ENCODE data around the gene ABCC4.

Gene ABCC4

GRCh38 chr13:95301183-95301967, at the start of gene ABCC4:
Gene ABCC4, minus strand, starts transcription at chr13:95301451. Its CDS starts 137 bp downstream, at chr13:95301314.
- peak; percentile 36 for DNase-seq (ENCODE audit: low read depth)

- DNase-seq (ENCODE audit: low read depth) = no peak
Measured at GRCh38 chr13:95349267-95349666, 48.0 kb upstream of the ABCC4 start.

- DNase-seq (ENCODE audit: low read depth) = no peak
Measured at GRCh38 chr13:95343944-95344343, 42.7 kb upstream of the ABCC4 start.

- DNase-seq (ENCODE audit: low read depth) = no peak
Measured at GRCh38 chr13:95341441-95341840, 40.2 kb upstream of the ABCC4 start.

GRCh38 chr13:95338905-95339304, 37.7 kb upstream of the ABCC4 start:
- no peak for DNase-seq (ENCODE audit: low read depth)

GRCh38 chr13:95337597-95337996, 36.3 kb upstream of the ABCC4 start:
- no peak for DNase-seq (ENCODE audit: low read depth)

GRCh38 chr13:95335667-95336066, 34.4 kb upstream of the ABCC4 start:
- DNase-seq (ENCODE audit: low read depth) = no peak

- DNase-seq (ENCODE audit: low read depth) = no peak
Measured at GRCh38 chr13:95328386-95328785, 27.1 kb upstream of the ABCC4 start.

GRCh38 chr13:95327190-95327589, 25.9 kb upstream of the ABCC4 start:
- no peak for DNase-seq (ENCODE audit: low read depth)

GRCh38 chr13:95326695-95327094, 25.4 kb upstream of the ABCC4 start:
- DNase-seq (ENCODE audit: low read depth) = no peak

- DNase-seq (ENCODE audit: low read depth) = no peak
Measured at GRCh38 chr13:95325485-95325884, 24.2 kb upstream of the ABCC4 start.

GRCh38 chr13:95323930-95324662, 22.8 kb upstream of the ABCC4 start:
- DNase-seq (ENCODE audit: low read depth) = no peak

GRCh38 chr13:95319551-95320274, 18.5 kb upstream of the ABCC4 start:
- DNase-seq (ENCODE audit: low read depth) = no peak

- no peak for DNase-seq (ENCODE audit: low read depth)
Measured at GRCh38 chr13:95317039-95317989, 16.1 kb upstream of the ABCC4 start.

- no peak for DNase-seq (ENCODE audit: low read depth)
Measured at GRCh38 chr13:95315752-95316151, 14.5 kb upstream of the ABCC4 start.

- DNase-seq (ENCODE audit: low read depth) = no peak
Measured at GRCh38 chr13:95307507-95307906, 6.3 kb upstream of the ABCC4 start.

- DNase-seq (ENCODE audit: low read depth) = no peak
Measured at GRCh38 chr13:95304453-95304852, 3.2 kb upstream of the ABCC4 start.

GRCh38 chr13:95301968-95302393, 730 bp upstream of the ABCC4 start:
- DNase-seq (ENCODE audit: low read depth) = peak; percentile 6

- DNase-seq (ENCODE audit: low read depth) = peak; percentile 10
Measured at GRCh38 chr13:95300625-95301182, 547 bp downstream of the ABCC4 start.

- no peak for DNase-seq (ENCODE audit: low read depth)
Measured at GRCh38 chr13:95298971-95299621, 2.2 kb downstream of the ABCC4 start.

All from stimulated activated CD8-positive, alpha-beta memory T cell treated with anti-CD3 and anti-CD28 coated beads, Interleukin-15, amount 100 ng/mL, for 24 hours (primary cell).